Tibial nerve (tissue), 4 donors: ENCODE data around the gene TOR4A.

ENCODE experiments used
- EP300 ChIP-seq, 2 donors: sonication (generic); formaldehyde crosslinking; IDR thresholded peaks; one replicate each; pipeline ENCODE4 v1.6.1; 2017; ENCODE audit warnings: antibody characterized with exemption in 2 of 2, mild to moderate bottlenecking in 1 of 2
- POLR2A ChIP-seq, 2 donors: fragments of 450-650 bp; IDR thresholded peaks; one replicate each; pipeline ENCODE4 v1.6.1; 2017; ENCODE audit warnings: antibody characterized with exemption in 2 of 2, mild to moderate bottlenecking in 2 of 2, moderate library complexity in 2 of 2
- TF ChIP-seq, protein P1 (sequence below), 5 experiments: fragments of 200-600 bp in 3 of 5; fragments of 450-650 bp in 2 of 5; sonication (generic) in 3 of 5; IDR thresholded peaks; one replicate each; pipeline ENCODE4 v1.5.1; 2016 to 2019; ENCODE audit warnings: antibody characterized with exemption in 5 of 5, mild to moderate bottlenecking in 3 of 5, moderate library complexity in 2 of 5

DNA sequence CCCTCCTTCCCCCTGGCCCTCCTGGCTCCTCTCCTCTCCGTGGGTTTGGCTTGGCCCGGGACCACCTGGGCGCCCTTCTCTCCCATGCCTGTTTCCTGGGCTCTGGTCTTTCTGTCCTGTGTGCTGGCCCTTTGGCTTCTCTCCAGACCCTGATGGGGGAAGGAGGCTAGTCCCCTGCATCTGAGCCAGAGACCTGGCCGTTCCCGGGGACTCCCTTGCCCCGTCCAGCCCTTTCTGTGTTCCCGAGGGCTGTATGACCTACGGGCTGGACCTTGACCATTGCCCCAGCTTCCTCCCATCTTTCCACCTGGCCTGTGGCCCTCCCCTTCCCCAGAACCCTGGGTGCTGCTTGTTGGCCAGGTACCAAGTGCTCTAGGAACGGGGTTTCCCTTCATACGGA, 14.0 kb upstream of the TOR4A start:
- TF ChIP-seq, protein P1, sequence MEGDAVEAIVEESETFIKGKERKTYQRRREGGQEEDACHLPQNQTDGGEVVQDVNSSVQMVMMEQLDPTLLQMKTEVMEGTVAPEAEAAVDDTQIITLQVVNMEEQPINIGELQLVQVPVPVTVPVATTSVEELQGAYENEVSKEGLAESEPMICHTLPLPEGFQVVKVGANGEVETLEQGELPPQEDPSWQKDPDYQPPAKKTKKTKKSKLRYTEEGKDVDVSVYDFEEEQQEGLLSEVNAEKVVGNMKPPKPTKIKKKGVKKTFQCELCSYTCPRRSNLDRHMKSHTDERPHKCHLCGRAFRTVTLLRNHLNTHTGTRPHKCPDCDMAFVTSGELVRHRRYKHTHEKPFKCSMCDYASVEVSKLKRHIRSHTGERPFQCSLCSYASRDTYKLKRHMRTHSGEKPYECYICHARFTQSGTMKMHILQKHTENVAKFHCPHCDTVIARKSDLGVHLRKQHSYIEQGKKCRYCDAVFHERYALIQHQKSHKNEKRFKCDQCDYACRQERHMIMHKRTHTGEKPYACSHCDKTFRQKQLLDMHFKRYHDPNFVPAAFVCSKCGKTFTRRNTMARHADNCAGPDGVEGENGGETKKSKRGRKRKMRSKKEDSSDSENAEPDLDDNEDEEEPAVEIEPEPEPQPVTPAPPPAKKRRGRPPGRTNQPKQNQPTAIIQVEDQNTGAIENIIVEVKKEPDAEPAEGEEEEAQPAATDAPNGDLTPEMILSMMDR (IDR thresholded peaks at IDR 0.05): no peak
- TF ChIP-seq POLR2A (IDR thresholded peaks at IDR 0.05) (no peak), EP300 (IDR thresholded peaks at IDR 0.05) (no peak)
